ENCODE results near the gene HDAC4.

- TF ChIP-seq CTCF (conservative IDR thresholded peaks at IDR 0.05; ENCODE audit: low read depth, low read length) (no peak), POLR2A (IDR thresholded peaks at IDR 0.05; ENCODE audit: low read depth, low read length) (no peak), MXI1 (IDR thresholded peaks at IDR 0.05; ENCODE audit: borderline replicate concordance, low read depth, low read length) (no peak), RCOR1 (IDR thresholded peaks at IDR 0.05; ENCODE audit: insufficient replicate concordance, low read length) (no peak), FOS (IDR thresholded peaks at IDR 0.05; ENCODE audit: low read depth, low read length) (no peak)
Observed at GRCh38 chr2:239344857-239345216, 56.0 kb downstream of the HDAC4 start.

All from IMR-90 (cell line).